ENCODE data around the gene SGMS1.

- TF ChIP-seq POLR2AphosphoS5 (IDR thresholded peaks at IDR 0.05; ENCODE audit: low read depth, low read length) (no peak), SPI1 (IDR thresholded peaks at IDR 0.05; ENCODE audit: low read depth, low read length) (no peak)
These were observed 46.7 kb downstream of the SGMS1 start for GRCh38 chr10:50577010-50577409.

Data from GM12891 (cell line).